Measurements from ENCODE around the gene DNAJB6. TPM values are rescaled to one million over a fixed set of nuclear protein-coding genes. Genes with fewer than 3 reads are reported as not detected.

The DNAJB6 gene
- total and polyA plus RNA-seq, 2 donors (not counting 3 experiments of a cell fraction or from before 2014, with no cell fraction given), result 69.6 to 135 TPM

DNA sequence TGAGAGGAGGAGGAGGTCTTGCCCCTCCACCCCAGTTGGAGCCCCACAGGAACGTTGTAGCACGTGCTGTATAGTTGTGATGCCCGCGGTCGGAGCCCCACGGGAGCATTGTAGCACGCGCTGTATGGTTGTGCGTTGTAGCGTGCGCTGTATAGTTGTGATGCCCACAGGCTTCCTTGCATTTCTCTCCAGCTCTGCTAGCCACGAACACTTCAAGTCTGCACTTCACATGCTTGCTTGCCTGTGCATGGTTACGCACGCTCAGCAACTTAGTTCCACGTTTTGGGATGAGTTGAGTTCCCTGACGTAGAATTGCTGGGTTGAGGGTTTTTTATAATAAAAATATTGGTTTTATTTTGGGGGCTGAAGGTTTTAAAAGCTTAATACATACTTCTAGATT, 41.6 kb downstream of the DNAJB6 start:
- intact Hi-C loops (cut with micrococcal nuclease), result no loop called here
- dilution Hi-C loops (cut with MboI; ENCODE audit: extremely low pct_ligation_motif_present, low sequenced_read_pairs), result no loop called here
- no peak for DNase-seq (ENCODE audit: low read depth, low spot score)
- peaks cover 5 to 10% of the 10 kb centered on the region in 2 experiments for H3K36me3 ChIP-seq (ENCODE audit: control insufficient read depth in 2 of 2, extremely low read depth in 1 of 2, insufficient read depth in 2 of 2, low read length in 2 of 2)
- H3K27ac ChIP-seq (ENCODE audit: insufficient read depth, low read depth, low read length), result no peak overlapping the region
- H2AFZ ChIP-seq (ENCODE audit: low read depth, low read length), result no peak overlapping the region
- H3K4me3 ChIP-seq (replicated peaks in 1 of 3; ENCODE audit: insufficient read depth in 1 of 3, low read depth in 1 of 3, low read length in 3 of 3), result no peak overlapping the region
- no peaks in the 10 kb centered on the region for H3K9me1 ChIP-seq (replicated peaks; ENCODE audit: control insufficient read depth, extremely low read depth, insufficient read depth, low read length)
- H3K9me3 ChIP-seq (replicated peaks; ENCODE audit: control insufficient read depth, insufficient read depth, low read length), result no peaks in the 10 kb centered on the region
- no peak for FAIRE-seq
- no TSS peak for BruUV-seq (replicated peaks)
- TF ChIP-seq MAX (IDR thresholded peaks at IDR 0.05; ENCODE audit: insufficient read depth, insufficient read length) (no peak), MYC (IDR thresholded peaks at IDR 0.05; ENCODE audit: low read depth, low read length) (no peak), FOS (IDR thresholded peaks at IDR 0.05; ENCODE audit: borderline replicate concordance, insufficient read depth, low read length) (no peak), EZH2 (IDR thresholded peaks at IDR 0.05; ENCODE audit: borderline replicate concordance, low read depth, low read length, severe bottlenecking) (no peak), GATA2 (IDR thresholded peaks at IDR 0.05; ENCODE audit: insufficient read depth, insufficient read length, low read depth, low read length) (no peak), POLR2A (IDR thresholded peaks at IDR 0.05; ENCODE audit: low read depth, low read length) (no peak), POLR2AphosphoS5 (IDR thresholded peaks at IDR 0.05; ENCODE audit: insufficient read depth, low read depth, low read length) (no peak), JUN (IDR thresholded peaks at IDR 0.05; ENCODE audit: borderline replicate concordance, insufficient read depth, insufficient read length, low read depth) (no peak)
- TF ChIP-seq, protein P1, sequence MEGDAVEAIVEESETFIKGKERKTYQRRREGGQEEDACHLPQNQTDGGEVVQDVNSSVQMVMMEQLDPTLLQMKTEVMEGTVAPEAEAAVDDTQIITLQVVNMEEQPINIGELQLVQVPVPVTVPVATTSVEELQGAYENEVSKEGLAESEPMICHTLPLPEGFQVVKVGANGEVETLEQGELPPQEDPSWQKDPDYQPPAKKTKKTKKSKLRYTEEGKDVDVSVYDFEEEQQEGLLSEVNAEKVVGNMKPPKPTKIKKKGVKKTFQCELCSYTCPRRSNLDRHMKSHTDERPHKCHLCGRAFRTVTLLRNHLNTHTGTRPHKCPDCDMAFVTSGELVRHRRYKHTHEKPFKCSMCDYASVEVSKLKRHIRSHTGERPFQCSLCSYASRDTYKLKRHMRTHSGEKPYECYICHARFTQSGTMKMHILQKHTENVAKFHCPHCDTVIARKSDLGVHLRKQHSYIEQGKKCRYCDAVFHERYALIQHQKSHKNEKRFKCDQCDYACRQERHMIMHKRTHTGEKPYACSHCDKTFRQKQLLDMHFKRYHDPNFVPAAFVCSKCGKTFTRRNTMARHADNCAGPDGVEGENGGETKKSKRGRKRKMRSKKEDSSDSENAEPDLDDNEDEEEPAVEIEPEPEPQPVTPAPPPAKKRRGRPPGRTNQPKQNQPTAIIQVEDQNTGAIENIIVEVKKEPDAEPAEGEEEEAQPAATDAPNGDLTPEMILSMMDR (IDR thresholded peaks at IDR 0.05; ENCODE audit: extremely low read depth in 1 of 2, insufficient read depth in 1 of 2, low read depth in 1 of 2, low read length in 2 of 2), result no peak
- peaks cover 80% of the 10 kb centered on the region for H3K79me2 ChIP-seq (ENCODE audit: control insufficient read depth, insufficient read depth, low read length)
- H3K9ac ChIP-seq (replicated peaks; ENCODE audit: extremely low read depth, insufficient read depth, low read length), result no peak overlapping the region
- peaks cover 7% of the 10 kb centered on the region for H4K20me1 ChIP-seq (replicated peaks; ENCODE audit: control insufficient read depth, extremely low read depth, insufficient read depth, low read length)
- H3K4me1 ChIP-seq (ENCODE audit: control insufficient read depth, extremely low read depth, insufficient read depth, low read length), result peaks cover 3% of the 10 kb centered on the region
- ChIA-PET CTCF (interaction anchor here (1.2 to 1.6 kb wide), 4 partner anchors 8 to 39 kb away, joined by 3 to 7 read pairs (median 4); no protein-coding TSS in a partner anchor), POLR2A (no interaction called here)
- H3K4me2 ChIP-seq (ENCODE audit: insufficient read depth, low read length), result no peak overlapping the region
- no peaks in the 10 kb centered on the region for H3K27me3 ChIP-seq (ENCODE audit: control insufficient read depth in 2 of 2, insufficient read depth in 2 of 2, low read length in 2 of 2)
